WERI-Rb-1 (cell line): ENCODE results near the gene MYEOV.

ENCODE experiments used
- DNase-seq: peaks from one replicate; pipeline ENCODE4 v3.0.0-alpha.2; 2020
- H3K27ac ChIP-seq: fragments of 250-450 bp; sonication (Bioruptor Pico); 2 replicates; pipeline ENCODE4 v1.5.1; 2020; ENCODE audit warnings: mild to moderate bottlenecking, moderate library complexity
- H3K27me3 ChIP-seq: fragments of 250-450 bp; sonication (Bioruptor Pico); 2 replicates; pipeline ENCODE4 v1.5.1; 2021; ENCODE audit warnings: mild to moderate bottlenecking, low read depth, moderate library complexity; ENCODE audit not compliant: insufficient read depth, severe bottlenecking
- H3K36me3 ChIP-seq: fragments of 250-450 bp; sonication (Bioruptor Pico); 2 replicates; pipeline ENCODE4 v1.5.1; 2020; ENCODE audit warnings: mild to moderate bottlenecking, moderate library complexity
- H3K4me3 ChIP-seq: 2 replicates; pipeline ENCODE4 v1.5.1; 2011; ENCODE audit warnings: low read depth, mild to moderate bottlenecking, control low read depth, low read length
- H3K9me3 ChIP-seq: fragments of 250-450 bp; sonication (Bioruptor Pico); 2 replicates; pipeline ENCODE4 v1.5.1; 2021; ENCODE audit warnings: mild to moderate bottlenecking, moderate library complexity; ENCODE audit not compliant: severe bottlenecking
- TF ChIP-seq, protein P1 (sequence below): IDR thresholded peaks from 2 replicates; pipeline ENCODE4 v1.5.1; 2011; ENCODE audit warnings: low read depth, mild to moderate bottlenecking, control low read depth, inconsistent platforms, low read length

The MYEOV gene

DNA sequence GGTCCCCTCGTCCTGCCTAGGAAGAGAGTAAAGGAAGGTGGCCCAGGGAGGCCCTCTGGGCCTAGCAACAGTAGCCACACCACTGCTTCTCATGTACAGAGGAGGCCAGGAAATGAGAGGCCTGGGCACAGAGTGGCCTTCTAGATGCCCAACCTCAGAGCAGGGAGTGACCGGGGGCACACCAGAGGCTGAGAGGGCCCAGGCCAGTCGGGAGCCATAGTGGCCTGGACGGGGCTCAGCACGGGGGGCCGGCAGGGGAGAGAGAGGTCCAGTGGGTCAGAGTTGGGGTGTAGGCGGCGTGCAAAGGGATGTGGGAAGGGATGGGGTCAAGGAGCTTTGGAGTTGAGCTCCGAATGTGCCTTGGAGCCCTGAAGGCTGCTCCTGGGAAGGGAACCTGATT, 25.0 kb upstream of the MYEOV start:
- no peak overlapping the region for H3K4me3 ChIP-seq
- no peaks in the 10 kb centered on the region for H3K9me3 ChIP-seq
- no peaks in the 10 kb centered on the region for H3K36me3 ChIP-seq
- TF ChIP-seq, protein P1, sequence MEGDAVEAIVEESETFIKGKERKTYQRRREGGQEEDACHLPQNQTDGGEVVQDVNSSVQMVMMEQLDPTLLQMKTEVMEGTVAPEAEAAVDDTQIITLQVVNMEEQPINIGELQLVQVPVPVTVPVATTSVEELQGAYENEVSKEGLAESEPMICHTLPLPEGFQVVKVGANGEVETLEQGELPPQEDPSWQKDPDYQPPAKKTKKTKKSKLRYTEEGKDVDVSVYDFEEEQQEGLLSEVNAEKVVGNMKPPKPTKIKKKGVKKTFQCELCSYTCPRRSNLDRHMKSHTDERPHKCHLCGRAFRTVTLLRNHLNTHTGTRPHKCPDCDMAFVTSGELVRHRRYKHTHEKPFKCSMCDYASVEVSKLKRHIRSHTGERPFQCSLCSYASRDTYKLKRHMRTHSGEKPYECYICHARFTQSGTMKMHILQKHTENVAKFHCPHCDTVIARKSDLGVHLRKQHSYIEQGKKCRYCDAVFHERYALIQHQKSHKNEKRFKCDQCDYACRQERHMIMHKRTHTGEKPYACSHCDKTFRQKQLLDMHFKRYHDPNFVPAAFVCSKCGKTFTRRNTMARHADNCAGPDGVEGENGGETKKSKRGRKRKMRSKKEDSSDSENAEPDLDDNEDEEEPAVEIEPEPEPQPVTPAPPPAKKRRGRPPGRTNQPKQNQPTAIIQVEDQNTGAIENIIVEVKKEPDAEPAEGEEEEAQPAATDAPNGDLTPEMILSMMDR, result no peak
- no peak overlapping the region for H3K27ac ChIP-seq
- H3K27me3 ChIP-seq, result peaks cover 9% of the 10 kb centered on the region
- DNase-seq, result no peak

DNA sequence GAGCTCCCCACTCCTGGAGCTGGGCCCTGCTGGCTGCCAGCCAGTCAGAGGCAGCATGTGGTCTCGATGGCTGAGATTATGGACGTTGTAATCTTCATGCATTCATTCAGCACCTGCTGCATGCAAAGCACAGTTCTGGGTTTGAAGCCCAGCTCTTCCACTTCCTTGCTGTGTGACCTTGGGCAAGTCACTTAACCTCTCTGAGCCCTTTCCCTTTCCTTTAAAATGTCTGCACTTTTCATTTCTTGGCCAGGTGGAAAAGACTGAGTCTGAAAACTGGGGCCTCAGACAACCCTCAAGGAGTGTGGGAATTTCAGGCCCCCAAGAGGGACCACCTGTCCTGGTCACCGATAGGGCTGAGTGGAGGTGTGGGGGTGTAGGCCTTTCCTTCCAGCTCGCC, 24.6 kb upstream of the MYEOV start:
- TF ChIP-seq, protein P1, result no peak
- DNase-seq, result no peak
- H3K27me3 ChIP-seq, result peaks cover 12% of the 10 kb centered on the region
- H3K9me3 ChIP-seq, result no peaks in the 10 kb centered on the region
- H3K36me3 ChIP-seq, result no peaks in the 10 kb centered on the region
- H3K27ac ChIP-seq, result no peak overlapping the region
- H3K4me3 ChIP-seq, result no peak overlapping the region

DNA sequence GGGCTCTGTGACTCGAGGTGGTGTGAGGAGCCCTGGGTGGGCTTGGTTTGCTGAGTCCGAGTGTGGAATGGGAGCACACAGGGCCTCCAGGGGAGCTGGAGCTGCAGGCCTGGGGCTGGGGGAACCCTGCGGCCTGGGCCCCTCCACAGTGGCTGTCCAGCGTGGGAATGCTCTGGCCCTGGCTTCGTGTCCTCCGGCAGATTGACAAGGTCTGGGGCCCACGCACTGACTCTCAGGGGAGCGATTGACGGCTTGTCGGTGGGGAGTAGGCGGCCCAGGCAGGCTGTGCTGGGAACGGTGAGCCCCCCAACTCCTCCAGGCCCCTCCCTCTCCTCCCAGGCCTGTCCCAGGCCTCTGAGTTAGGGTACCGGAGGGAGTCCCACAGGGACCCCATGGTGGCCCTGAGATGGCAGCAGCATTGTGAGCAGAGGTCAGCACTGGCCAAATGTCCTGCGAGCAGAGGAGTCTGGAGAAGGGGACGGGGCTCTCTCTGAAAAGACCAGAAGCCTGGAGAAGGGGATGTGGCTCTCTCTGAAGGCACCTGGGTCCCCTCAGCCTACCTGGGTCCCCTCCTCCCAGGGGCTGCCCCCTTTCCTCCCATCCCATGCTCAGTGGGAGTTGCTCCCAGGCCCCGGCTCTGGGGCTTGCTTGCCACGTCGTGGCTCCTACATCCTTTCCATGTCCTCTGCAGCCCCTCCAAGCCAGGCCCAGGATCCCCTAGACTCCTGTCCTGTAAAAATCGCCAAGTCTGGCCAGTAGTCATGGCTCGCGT, 23.8 kb upstream of the MYEOV start:
- Histone ChIP-seq H3K27me3 (peaks cover 20% of the 10 kb centered on the region), H3K9me3 (no peaks in the 10 kb centered on the region), H3K27ac (no peak overlapping the region), H3K36me3 (no peaks in the 10 kb centered on the region), H3K4me3 (no peak overlapping the region)
- TF ChIP-seq, protein P1, result no peak
- no peak for DNase-seq

DNA sequence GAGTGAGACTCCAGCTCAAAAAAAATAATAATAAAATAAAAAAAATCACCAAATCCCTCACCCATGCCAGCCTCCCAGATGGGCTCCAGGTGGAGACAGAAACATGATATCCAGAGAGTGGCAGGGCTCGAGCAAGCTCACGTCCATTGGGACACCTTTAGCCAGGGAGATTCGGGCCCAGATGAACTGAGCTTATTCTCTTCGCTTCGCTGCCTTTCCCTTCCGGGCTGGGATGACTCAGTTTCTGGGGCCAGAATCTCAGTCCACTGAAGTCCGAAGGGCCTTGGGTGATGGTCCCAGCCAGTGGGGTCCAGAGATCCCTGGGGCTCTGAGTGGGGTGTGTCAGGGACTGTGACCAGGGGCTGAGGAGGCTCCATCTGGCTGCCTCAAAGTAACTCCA, 23.0 kb upstream of the MYEOV start:
- TF ChIP-seq, protein P1, result no peak
- Histone ChIP-seq H3K27me3 (peaks cover 28% of the 10 kb centered on the region), H3K4me3 (no peak overlapping the region), H3K27ac (no peak overlapping the region), H3K36me3 (no peaks in the 10 kb centered on the region), H3K9me3 (no peaks in the 10 kb centered on the region)
- DNase-seq, result no peak

- no peaks in the 10 kb centered on the region for H3K36me3 ChIP-seq
- TF ChIP-seq, protein P1, result no peak
- no peak for DNase-seq
Observed at GRCh38 chr11:69272055-69272454, 21.9 kb upstream of the MYEOV start.

More at GRCh38 chr11:69272055-69272454, 21.9 kb upstream of the MYEOV start:
- H3K4me3 ChIP-seq, result no peak overlapping the region
- H3K27ac ChIP-seq, result no peak overlapping the region
- no peaks in the 10 kb centered on the region for H3K9me3 ChIP-seq
- peaks cover 39% of the 10 kb centered on the region for H3K27me3 ChIP-seq
